Gastrocnemius medialis (tissue), 4 donors: ENCODE measurements around the gene ASPRV1.

Experiments
- POLR2A ChIP-seq, 2 donors: fragments of 450-650 bp; IDR thresholded peaks; one replicate each; pipeline ENCODE4 v1.6.1; 2017; ENCODE audit warnings: antibody characterized with exemption in 2 of 2, mild to moderate bottlenecking in 2 of 2, moderate library complexity in 2 of 2
- TF ChIP-seq, protein P1 (sequence below), 5 experiments: fragments of 450-650 bp in 3 of 5; fragments of 200-600 bp in 2 of 5; sonication (generic) in 2 of 5; IDR thresholded peaks in 4 of 5; conservative IDR thresholded peaks in 1 of 5; 1 replicate in 4 of 5; 2 replicates in 1 of 5; pipeline ENCODE4 v1.5.1; 2016 to 2019; ENCODE audit warnings: antibody characterized with exemption in 5 of 5, mild to moderate bottlenecking in 3 of 5, moderate library complexity in 3 of 5

DNA sequence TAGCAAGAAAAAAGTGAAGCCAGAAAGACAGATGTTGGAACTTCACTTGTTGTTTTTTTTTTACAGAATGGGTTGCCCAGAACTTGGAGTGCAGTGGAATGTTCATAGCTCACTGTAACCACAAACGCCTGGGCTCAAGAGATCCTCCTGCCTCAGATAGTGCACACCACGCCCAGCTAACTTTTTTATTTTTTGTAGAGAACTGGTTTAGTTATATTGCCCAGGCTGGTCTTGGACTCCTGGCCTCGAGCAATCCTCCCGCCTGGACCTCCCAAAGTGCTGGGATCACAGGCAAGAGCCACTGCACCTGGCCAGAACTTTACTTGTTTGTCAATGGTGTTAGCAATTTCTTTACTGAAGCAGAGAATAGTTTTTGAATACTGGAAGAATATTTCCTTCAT is 11.9 kb upstream of the ASPRV1 start:
- TF ChIP-seq, protein P1, sequence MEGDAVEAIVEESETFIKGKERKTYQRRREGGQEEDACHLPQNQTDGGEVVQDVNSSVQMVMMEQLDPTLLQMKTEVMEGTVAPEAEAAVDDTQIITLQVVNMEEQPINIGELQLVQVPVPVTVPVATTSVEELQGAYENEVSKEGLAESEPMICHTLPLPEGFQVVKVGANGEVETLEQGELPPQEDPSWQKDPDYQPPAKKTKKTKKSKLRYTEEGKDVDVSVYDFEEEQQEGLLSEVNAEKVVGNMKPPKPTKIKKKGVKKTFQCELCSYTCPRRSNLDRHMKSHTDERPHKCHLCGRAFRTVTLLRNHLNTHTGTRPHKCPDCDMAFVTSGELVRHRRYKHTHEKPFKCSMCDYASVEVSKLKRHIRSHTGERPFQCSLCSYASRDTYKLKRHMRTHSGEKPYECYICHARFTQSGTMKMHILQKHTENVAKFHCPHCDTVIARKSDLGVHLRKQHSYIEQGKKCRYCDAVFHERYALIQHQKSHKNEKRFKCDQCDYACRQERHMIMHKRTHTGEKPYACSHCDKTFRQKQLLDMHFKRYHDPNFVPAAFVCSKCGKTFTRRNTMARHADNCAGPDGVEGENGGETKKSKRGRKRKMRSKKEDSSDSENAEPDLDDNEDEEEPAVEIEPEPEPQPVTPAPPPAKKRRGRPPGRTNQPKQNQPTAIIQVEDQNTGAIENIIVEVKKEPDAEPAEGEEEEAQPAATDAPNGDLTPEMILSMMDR (IDR thresholded peaks at IDR 0.05 in 4 of 5, conservative IDR thresholded peaks at IDR 0.05 in 1 of 5): no peak
- TF ChIP-seq POLR2A (IDR thresholded peaks at IDR 0.05): no peak
